Fibroblast of skin of right biceps (primary cell): ENCODE results near the gene GLE1.
A peak's percentile ranks its signal among the peaks of the same experiment; 100 is the strongest.
"Not testable (repeated sequence)": the region's sequence is repeated elsewhere in the genome, so short reads cannot be mapped to it uniquely, and the experiment has no call there.

Experiments
- DNase-seq: peaks from one replicate; pipeline ENCODE4 v3.0.0-alpha.2; 2013

GLE1 gene

GRCh38 chr9:128552744-128553440 is 48.4 kb downstream of the GLE1 start:
- DNase-seq: peak; percentile 30

GRCh38 chr9:128553728-128554127 is 49.2 kb downstream of the GLE1 start:
- DNase-seq: peak; percentile 74

GRCh38 chr9:128554155-128554862 is 49.8 kb downstream of the GLE1 start:
- DNase-seq: peak; percentile 90

GRCh38 chr9:128555180-128555721 is 50.7 kb downstream of the GLE1 start:
- peak; percentile 78 for DNase-seq

GRCh38 chr9:128556276-128556675 is 51.8 kb downstream of the GLE1 start:
- DNase-seq: no peak

- DNase-seq: no peak
Measured at GRCh38 chr9:128556926-128557634, 52.6 kb downstream of the GLE1 start.

GRCh38 chr9:128558431-128559310 is 54.2 kb downstream of the GLE1 start:
- DNase-seq: peak; percentile 93

GRCh38 chr9:128565578-128565977 is 61.1 kb downstream of the GLE1 start:
- DNase-seq: no peak

- DNase-seq: no peak
Measured at GRCh38 chr9:128568470-128569078, 64.1 kb downstream of the GLE1 start.

- no peak for DNase-seq
Measured at GRCh38 chr9:128575469-128575868, 71.0 kb downstream of the GLE1 start.

GRCh38 chr9:128575916-128576315 is 71.4 kb downstream of the GLE1 start:
- no peak for DNase-seq

- no peak for DNase-seq
Measured at GRCh38 chr9:128577206-128577605, 72.7 kb downstream of the GLE1 start.

GRCh38 chr9:128579194-128579593 is 74.7 kb downstream of the GLE1 start:
- no peak for DNase-seq

- no peak for DNase-seq
Measured at GRCh38 chr9:128580731-128581130, 76.2 kb downstream of the GLE1 start.

- not testable (repeated sequence) for DNase-seq
Measured at GRCh38 chr9:128585155-128585554, 80.6 kb downstream of the GLE1 start.

- not testable (repeated sequence) for DNase-seq
Measured at GRCh38 chr9:128586934-128587333, 82.4 kb downstream of the GLE1 start.

GRCh38 chr9:128587453-128587852 is 82.9 kb downstream of the GLE1 start:
- no peak for DNase-seq

- no peak for DNase-seq
Measured at GRCh38 chr9:128588581-128589233, 84.2 kb downstream of the GLE1 start.
